HL-60 (cell line): ENCODE measurements around the gene PRKCG.
A peak's percentile ranks its signal among the peaks of the same experiment; 100 is the strongest.

Source experiments
- DNase-seq, 2 experiments: peaks; one replicate each; pipeline ENCODE4 v3.0.0-alpha.2; 2010 to 2020; ENCODE audit warnings: low read depth in 1 of 2, low spot score in 1 of 2
- H3K27ac ChIP-seq: fragments of 250-450 bp; sonication (Bioruptor Pico); replicated peaks from 2 replicates; pipeline ENCODE4 v1.5.1; 2020; ENCODE audit warnings: mild to moderate bottlenecking, moderate library complexity
- H3K27me3 ChIP-seq: fragments of 250-450 bp; sonication (Bioruptor Pico); 2 replicates; pipeline ENCODE4 v1.5.1; 2021; ENCODE audit warnings: mild to moderate bottlenecking, moderate library complexity; ENCODE audit not compliant: insufficient read depth, poor library complexity, severe bottlenecking
- H3K4me3 ChIP-seq: replicated peaks from 2 replicates; pipeline ENCODE4 v1.5.1; 2011; ENCODE audit warnings: mild to moderate bottlenecking, control low read depth, low read length; ENCODE audit not compliant: insufficient read depth
- GABPA ChIP-seq: IDR thresholded peaks from 2 replicates; pipeline ENCODE4 v1.6.1; 2012; ENCODE audit warnings: low read depth
- POLR2AphosphoS5 ChIP-seq: IDR thresholded peaks from 2 replicates; pipeline ENCODE4 v1.6.1; 2012; ENCODE audit warnings: low read depth
- SPI1 ChIP-seq: IDR thresholded peaks from 2 replicates; pipeline ENCODE4 v1.6.1; 2012; ENCODE audit warnings: low read depth, mild to moderate bottlenecking, borderline replicate concordance
- TF ChIP-seq, protein P1 (sequence below): IDR thresholded peaks from one replicate; pipeline ENCODE4 v1.5.1; 2011; ENCODE audit warnings: low read length, control low read depth, inconsistent platforms; ENCODE audit not compliant: insufficient read depth
- TF ChIP-seq, protein P2 (sequence below): IDR thresholded peaks from 2 replicates; pipeline ENCODE4 v1.6.1; 2012; ENCODE audit warnings: low read depth; ENCODE audit not compliant: insufficient replicate concordance

PRKCG gene

DNA sequence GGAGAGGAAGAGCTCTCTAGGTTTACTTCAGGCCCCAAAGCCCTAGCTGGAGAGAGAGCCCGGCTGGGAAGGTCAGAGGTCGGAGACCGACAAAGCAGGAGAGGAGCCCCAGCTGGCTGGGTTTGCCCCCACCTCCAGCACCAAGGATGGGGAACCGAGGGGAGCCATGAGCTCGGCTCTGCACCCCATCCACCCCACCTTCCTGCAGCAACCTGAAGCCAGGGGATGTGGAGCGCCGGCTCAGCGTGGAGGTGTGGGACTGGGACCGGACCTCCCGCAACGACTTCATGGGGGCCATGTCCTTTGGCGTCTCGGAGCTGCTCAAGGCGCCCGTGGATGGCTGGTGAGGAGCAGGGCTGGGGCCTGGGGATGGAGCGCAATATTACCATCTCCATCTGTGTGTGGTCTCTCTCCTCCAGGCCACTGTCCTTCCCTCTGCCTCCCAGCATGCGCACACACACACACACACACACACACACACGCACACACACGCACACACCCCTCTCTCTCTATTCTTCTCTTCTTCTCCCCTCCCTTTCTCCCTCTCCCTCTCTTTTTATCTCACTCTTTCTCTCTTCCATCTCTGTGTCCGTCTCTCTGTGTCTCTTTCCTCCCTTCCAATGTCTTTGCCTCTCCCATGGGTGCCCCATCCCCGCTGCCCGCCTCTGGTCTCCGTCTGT is 10.4 kb downstream of the PRKCG start:
- Histone ChIP-seq H3K27me3 (no peaks in the 10 kb centered on the region), H3K27ac (no peak overlapping the region), H3K4me3 (no peak overlapping the region)
- TF ChIP-seq POLR2AphosphoS5: no peak
- TF ChIP-seq GABPA: no peak
- TF ChIP-seq, protein P1, sequence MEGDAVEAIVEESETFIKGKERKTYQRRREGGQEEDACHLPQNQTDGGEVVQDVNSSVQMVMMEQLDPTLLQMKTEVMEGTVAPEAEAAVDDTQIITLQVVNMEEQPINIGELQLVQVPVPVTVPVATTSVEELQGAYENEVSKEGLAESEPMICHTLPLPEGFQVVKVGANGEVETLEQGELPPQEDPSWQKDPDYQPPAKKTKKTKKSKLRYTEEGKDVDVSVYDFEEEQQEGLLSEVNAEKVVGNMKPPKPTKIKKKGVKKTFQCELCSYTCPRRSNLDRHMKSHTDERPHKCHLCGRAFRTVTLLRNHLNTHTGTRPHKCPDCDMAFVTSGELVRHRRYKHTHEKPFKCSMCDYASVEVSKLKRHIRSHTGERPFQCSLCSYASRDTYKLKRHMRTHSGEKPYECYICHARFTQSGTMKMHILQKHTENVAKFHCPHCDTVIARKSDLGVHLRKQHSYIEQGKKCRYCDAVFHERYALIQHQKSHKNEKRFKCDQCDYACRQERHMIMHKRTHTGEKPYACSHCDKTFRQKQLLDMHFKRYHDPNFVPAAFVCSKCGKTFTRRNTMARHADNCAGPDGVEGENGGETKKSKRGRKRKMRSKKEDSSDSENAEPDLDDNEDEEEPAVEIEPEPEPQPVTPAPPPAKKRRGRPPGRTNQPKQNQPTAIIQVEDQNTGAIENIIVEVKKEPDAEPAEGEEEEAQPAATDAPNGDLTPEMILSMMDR: no peak
- TF ChIP-seq, protein P2, sequence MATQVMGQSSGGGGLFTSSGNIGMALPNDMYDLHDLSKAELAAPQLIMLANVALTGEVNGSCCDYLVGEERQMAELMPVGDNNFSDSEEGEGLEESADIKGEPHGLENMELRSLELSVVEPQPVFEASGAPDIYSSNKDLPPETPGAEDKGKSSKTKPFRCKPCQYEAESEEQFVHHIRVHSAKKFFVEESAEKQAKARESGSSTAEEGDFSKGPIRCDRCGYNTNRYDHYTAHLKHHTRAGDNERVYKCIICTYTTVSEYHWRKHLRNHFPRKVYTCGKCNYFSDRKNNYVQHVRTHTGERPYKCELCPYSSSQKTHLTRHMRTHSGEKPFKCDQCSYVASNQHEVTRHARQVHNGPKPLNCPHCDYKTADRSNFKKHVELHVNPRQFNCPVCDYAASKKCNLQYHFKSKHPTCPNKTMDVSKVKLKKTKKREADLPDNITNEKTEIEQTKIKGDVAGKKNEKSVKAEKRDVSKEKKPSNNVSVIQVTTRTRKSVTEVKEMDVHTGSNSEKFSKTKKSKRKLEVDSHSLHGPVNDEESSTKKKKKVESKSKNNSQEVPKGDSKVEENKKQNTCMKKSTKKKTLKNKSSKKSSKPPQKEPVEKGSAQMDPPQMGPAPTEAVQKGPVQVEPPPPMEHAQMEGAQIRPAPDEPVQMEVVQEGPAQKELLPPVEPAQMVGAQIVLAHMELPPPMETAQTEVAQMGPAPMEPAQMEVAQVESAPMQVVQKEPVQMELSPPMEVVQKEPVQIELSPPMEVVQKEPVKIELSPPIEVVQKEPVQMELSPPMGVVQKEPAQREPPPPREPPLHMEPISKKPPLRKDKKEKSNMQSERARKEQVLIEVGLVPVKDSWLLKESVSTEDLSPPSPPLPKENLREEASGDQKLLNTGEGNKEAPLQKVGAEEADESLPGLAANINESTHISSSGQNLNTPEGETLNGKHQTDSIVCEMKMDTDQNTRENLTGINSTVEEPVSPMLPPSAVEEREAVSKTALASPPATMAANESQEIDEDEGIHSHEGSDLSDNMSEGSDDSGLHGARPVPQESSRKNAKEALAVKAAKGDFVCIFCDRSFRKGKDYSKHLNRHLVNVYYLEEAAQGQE: no peak
- no peak for TF ChIP-seq SPI1
- DNase-seq: no peak

DNA sequence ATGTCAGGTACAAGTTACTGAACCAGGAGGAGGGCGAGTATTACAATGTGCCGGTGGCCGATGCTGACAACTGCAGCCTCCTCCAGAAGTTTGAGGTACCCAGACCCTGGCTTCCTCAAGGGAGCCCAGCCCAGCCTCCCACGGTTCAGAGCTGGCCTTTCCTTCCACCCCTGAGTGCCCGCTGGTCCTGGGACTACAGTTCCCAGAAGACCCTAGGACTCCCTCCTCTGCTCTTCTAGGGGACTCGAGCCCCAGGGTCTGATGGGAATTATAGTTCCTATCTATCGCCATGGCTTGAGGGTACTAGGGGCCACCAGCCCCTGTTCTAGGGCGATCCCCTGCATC is 11.0 kb downstream of the PRKCG start:
- DNase-seq: no peak
- no peak overlapping the region for H3K4me3 ChIP-seq
- H3K27me3 ChIP-seq: no peaks in the 10 kb centered on the region
- TF ChIP-seq GABPA: no peak
- TF ChIP-seq, protein P2: no peak
- TF ChIP-seq, protein P1: no peak
- TF ChIP-seq SPI1: no peak
- no peak for TF ChIP-seq POLR2AphosphoS5
- no peak overlapping the region for H3K27ac ChIP-seq

DNA sequence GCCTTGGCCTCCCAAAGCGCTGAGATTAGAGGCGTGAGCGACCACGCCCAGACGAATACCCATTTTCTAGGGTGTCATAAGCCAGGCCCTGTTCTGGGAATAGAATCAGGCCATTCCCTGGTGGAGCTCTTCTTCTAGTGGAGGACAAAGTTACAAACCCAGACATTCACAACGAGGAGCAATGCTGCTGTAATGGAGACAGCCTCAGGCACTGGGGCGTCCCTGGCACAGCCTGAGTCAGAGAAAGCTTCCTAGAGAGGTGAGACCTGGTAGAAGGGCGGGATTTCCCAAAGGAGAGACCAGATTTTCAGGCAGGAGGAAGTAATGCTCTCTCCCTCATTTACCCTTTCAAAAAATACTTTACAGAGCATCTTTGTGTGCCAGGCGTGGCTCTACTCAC is 12.7 kb downstream of the PRKCG start:
- Histone ChIP-seq H3K27me3 (no peaks in the 10 kb centered on the region), H3K27ac (no peak overlapping the region), H3K4me3 (no peak overlapping the region)
- no peak for DNase-seq
- no peak for TF ChIP-seq POLR2AphosphoS5
- no peak for TF ChIP-seq SPI1
- TF ChIP-seq GABPA: no peak

DNA sequence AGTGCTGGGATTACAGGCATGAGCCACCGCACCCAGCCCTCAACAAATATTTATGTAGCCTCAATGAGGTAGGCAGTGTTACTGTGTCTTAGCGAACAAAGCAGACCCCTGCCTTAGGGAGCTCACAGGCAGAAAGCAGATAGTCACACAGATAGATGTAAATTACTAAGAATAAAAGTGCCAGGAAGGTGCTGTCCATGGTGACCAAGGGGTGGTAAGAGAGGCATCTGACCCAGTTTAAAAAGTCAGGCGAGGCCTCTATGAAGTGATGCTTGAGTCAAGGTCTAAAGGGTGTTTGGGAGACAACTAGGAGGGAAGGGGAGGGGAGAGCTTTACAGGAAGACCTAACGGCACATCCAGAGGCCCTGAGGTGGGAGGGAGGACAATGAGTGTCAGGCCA is 14.7 kb downstream of the PRKCG start:
- DNase-seq: no peak
- H3K27ac ChIP-seq: no peak overlapping the region
- no peak for TF ChIP-seq GABPA
- TF ChIP-seq, protein P2: peak; percentile 89
- no peak overlapping the region for H3K4me3 ChIP-seq
- no peaks in the 10 kb centered on the region for H3K27me3 ChIP-seq
